Sigmoid colon (tissue), 7 donors: ENCODE measurements around the gene MAD1L1. TPM values are rescaled to one million over a fixed set of nuclear protein-coding genes. Genes with fewer than 3 reads are reported as not detected.
A peak's percentile ranks its signal among the peaks of the same experiment; 100 is the strongest.

Experiments
- DNase-seq: peaks from one replicate; pipeline ENCODE4 v3.0.0-alpha.2; 2019
- H3K27ac ChIP-seq, 4 donors: fragments of 200-600 bp; sonication (generic); one replicate each; pipeline ENCODE4 v1.5.1; 2016 to 2019; ENCODE audit warnings: mild to moderate bottlenecking in 1 of 4
- H3K27me3 ChIP-seq, 3 donors: fragments of 200-600 bp; sonication (generic); one replicate each; pipeline ENCODE4 v1.5.1; 2019; ENCODE audit warnings: mild to moderate bottlenecking in 1 of 3
- H3K36me3 ChIP-seq, 4 donors: fragments of 200-600 bp; sonication (generic); one replicate each; pipeline ENCODE4 v1.5.1; 2016 to 2019
- H3K4me1 ChIP-seq, 4 donors: fragments of 200-600 bp; sonication (generic); one replicate each; pipeline ENCODE4 v1.5.1; 2017 to 2019
- H3K4me3 ChIP-seq, 4 donors: fragments of 200-600 bp; sonication (generic); one replicate each; pipeline ENCODE4 v1.5.1; 2017 to 2019; ENCODE audit warnings: mild to moderate bottlenecking in 2 of 4, moderate library complexity in 1 of 4
- H3K9me3 ChIP-seq, 4 donors: fragments of 200-600 bp in 3 of 4; sonication (generic) in 3 of 4; one replicate each; pipeline versions ENCODE4 v1.5.1 to v1.6.1; 2013 to 2019
- CTCF ChIP-seq, 4 experiments: fragments of 450-650 bp in 3 of 4; fragments of 200-600 bp in 1 of 4; IDR thresholded peaks; one replicate each; pipeline ENCODE4 v1.5.1; 2016 to 2019; ENCODE audit warnings: antibody characterized with exemption in 4 of 4, mild to moderate bottlenecking in 3 of 4, moderate library complexity in 2 of 4
- EP300 ChIP-seq, 4 donors: sonication (generic); formaldehyde crosslinking; IDR thresholded peaks; one replicate each; pipeline ENCODE4 v1.6.1; 2017; ENCODE audit warnings: antibody characterized with exemption in 4 of 4
- POLR2A ChIP-seq, 2 donors: fragments of 450-650 bp; IDR thresholded peaks; one replicate each; pipeline ENCODE4 v1.6.1; 2016; ENCODE audit warnings: antibody characterized with exemption in 2 of 2, mild to moderate bottlenecking in 2 of 2, moderate library complexity in 2 of 2
- POLR2AphosphoS5 ChIP-seq, 4 donors: sonication (generic); formaldehyde crosslinking; IDR thresholded peaks; one replicate each; pipeline ENCODE4 v1.6.1; 2017; ENCODE audit warnings: antibody characterized with exemption in 4 of 4
- WGBS, 2 donors: extraction: QIAGEN DNeasy Blood & Tissue Kit; methylation state at CpG; one replicate each; pipeline ENCODE4 v1.1.7; 2013; 5-methylcytosine and 5-hydroxymethylcytosine counted together
- intact Hi-C: fragments of 100-400 bp; cut with DNase I; formaldehyde crosslinking; loops from one replicate; pipeline ENCODE4 v1.15.1; 2023
- polyA plus RNA-seq, 3 donors: library from polyadenylated mRNA; stranded (reverse); fragments of 200-250 nt; gene quantifications; one replicate each; pipeline ENCODE4 v1.2.3, GENCODE V29; 2013
- total RNA-seq, 4 donors: library from RNA; depleted of rRNA; stranded (reverse); fragments of >200 nt; gene quantifications; one replicate each; pipeline ENCODE4 v1.1.0, GENCODE V29; 2016
- donor health status: healthy with polysubstance abuse.
- donor health status: Bipolar disorder and iron deficiency.
- donor health status: healthy.

The MAD1L1 gene
- total and polyA plus RNA-seq, 7 donors, result 10.2 to 38.4 (median 20.6) TPM

DNA sequence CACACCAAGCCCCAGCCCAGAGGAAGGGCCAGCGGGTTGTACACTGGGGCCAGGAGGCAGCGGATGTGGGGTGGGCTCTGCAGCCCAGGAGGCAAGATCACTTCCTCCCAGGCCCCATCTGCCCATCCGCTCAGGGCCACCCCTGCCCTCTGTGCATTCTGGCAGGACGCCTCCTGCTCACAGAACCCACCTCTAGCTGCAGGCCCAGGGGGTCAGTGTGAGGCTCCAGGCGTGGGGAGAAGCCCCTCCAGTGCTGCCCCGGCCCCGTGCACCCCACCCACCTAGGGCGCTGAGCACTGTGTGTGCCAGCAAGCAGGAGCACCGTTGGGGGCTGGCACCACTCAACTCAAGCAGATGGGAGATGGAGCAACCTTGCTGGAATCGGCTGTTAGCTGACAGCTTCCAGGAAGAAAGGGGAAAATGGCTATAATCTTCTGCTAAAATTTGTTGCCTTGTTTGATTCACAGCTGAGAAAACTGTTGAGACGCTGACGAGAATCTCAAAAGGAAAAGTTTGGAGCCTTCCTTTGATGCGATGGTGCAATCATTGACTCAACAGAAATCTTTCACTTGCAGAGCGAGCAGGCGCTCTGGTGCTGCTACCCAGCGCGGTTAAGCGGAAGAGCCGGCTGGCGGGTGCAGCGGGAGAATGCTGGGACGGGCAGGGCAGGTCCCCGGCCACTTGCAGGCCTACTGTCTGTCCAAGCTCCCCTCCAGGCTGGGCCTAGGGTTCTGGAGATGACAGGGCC lies 286.5 kb downstream of the MAD1L1 start:
- no peaks in the 10 kb centered on the region for H3K36me3 ChIP-seq
- H3K4me1 ChIP-seq, result peaks cover 0 to 6% (median 0%) of the 10 kb centered on the region in 4 donors
- H3K27ac ChIP-seq, result no peak overlapping the region
- no peaks in the 10 kb centered on the region for H3K27me3 ChIP-seq
- TF ChIP-seq POLR2A (IDR thresholded peaks at IDR 0.05), result no peak
- no peak for TF ChIP-seq POLR2AphosphoS5 (IDR thresholded peaks at IDR 0.05)
- no peak for TF ChIP-seq EP300 (IDR thresholded peaks at IDR 0.05)
- no peak for TF ChIP-seq CTCF (IDR thresholded peaks at IDR 0.05)
- no peak overlapping the region for H3K4me3 ChIP-seq
- 94 to 96% methylated on average over 23 of the region's 23 CpGs for WGBS, 2 donors
- DNase-seq, result peak; percentile 53
- no peaks in the 10 kb centered on the region for H3K9me3 ChIP-seq
- intact Hi-C loops, result no loop called here

GRCh38 chr7:1945558-1945957 lies 287.2 kb downstream of the MAD1L1 start:
- intact Hi-C loops, result no loop called here

DNA sequence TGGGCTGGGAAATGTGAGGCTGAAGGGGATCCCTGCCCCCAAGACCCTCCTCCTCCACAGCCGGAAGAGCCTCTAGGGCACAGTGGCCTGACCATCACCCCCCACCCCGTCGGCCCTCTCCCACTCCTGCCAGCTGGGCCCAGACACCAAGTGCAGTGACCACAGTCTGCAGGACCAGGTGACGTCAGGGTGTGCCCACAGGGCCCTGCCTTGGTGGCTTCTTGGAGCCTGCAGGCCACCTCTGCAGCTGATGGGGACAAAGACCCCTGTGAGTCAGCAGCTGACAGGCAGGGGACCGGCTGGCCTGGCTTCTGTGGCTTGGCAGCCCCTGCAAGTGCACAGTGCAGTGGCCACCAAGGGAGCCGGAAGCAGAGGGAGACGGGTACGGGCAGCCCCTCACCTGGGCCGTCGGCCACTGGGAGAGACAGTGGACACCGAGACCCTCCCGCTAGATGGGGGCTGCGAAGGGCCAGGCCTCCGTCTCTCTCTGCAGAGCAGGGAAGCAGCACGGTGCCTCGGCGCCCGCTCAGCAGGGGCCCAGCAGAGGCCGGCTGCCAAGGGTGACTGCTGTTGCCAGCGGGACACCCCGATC lies 288.0 kb downstream of the MAD1L1 start:
- Histone ChIP-seq H3K4me1 (no peaks in the 10 kb centered on the region), H3K27me3 (no peaks in the 10 kb centered on the region), H3K27ac (no peak overlapping the region), H3K4me3 (no peak overlapping the region), H3K9me3 (no peaks in the 10 kb centered on the region), H3K36me3 (no peaks in the 10 kb centered on the region)
- DNase-seq, result peak; percentile 48
- 94 to 95% methylated on average over 21 of the region's 21 CpGs for WGBS, 2 donors
- intact Hi-C loops, result no loop called here
- TF ChIP-seq POLR2A (IDR thresholded peaks at IDR 0.05), result no peak
- no peak for TF ChIP-seq POLR2AphosphoS5 (IDR thresholded peaks at IDR 0.05)
- TF ChIP-seq CTCF (IDR thresholded peaks at IDR 0.05), result no peak
- no peak for TF ChIP-seq EP300 (IDR thresholded peaks at IDR 0.05)

More at GRCh38 chr7:1945558-1945957, 287.2 kb downstream of the MAD1L1 start:
- Histone ChIP-seq H3K9me3 (no peaks in the 10 kb centered on the region), H3K27me3 (no peaks in the 10 kb centered on the region), H3K27ac (no peak overlapping the region), H3K4me3 (no peak overlapping the region), H3K36me3 (no peaks in the 10 kb centered on the region), H3K4me1 (no peaks in the 10 kb centered on the region)
- TF ChIP-seq EP300 (IDR thresholded peaks at IDR 0.05) (no peak), CTCF (IDR thresholded peaks at IDR 0.05) (no peak), POLR2AphosphoS5 (IDR thresholded peaks at IDR 0.05) (no peak), POLR2A (IDR thresholded peaks at IDR 0.05) (no peak)
- 82 to 83% methylated on average over 14 of the region's 14 CpGs for WGBS, 2 donors
- peak; percentile 11 for DNase-seq

DNA sequence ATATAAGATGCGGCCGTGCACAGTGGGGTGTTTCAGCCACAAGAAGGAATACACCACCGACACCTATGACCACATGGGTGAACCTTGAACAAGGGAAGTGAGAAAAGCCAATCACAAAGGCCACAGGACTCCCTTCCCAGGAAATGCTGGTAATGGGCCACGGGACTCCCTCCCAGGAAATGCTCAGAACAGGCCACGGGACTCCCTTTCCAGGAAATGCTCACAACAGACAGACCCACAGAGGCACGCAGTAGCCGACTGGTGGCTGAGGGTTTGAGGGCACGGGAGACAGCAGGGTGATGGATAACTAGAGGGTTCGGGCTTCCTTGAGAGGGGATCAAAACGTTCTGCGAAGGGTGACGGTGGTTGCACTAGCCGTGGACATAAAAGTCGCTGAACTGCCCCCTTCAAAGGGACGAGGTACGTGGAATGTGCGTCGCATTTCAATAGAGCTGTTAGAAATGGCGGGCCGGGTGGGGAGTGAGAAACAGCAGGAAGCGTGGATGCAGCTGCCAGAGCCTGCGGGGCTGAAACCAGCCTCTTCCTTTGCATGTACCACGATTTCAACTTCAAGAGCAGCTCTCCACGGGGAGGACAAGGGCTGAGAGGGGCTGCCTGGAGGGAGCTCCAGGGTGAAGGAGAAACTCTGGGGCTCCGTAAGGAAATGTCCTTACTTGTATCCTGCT lies 288.7 kb downstream of the MAD1L1 start:
- no peak for DNase-seq
- no peaks in the 10 kb centered on the region for H3K9me3 ChIP-seq
- H3K27me3 ChIP-seq, result no peaks in the 10 kb centered on the region
- H3K27ac ChIP-seq, result no peak overlapping the region
- WGBS, 2 donors, result 73 to 80% methylated on average over 25 of the region's 25 CpGs
- no peak overlapping the region for H3K4me3 ChIP-seq
- intact Hi-C loops, result no loop called here
- no peaks in the 10 kb centered on the region for H3K36me3 ChIP-seq
- TF ChIP-seq POLR2A (IDR thresholded peaks at IDR 0.05), result no peak
- no peak for TF ChIP-seq EP300 (IDR thresholded peaks at IDR 0.05)
- TF ChIP-seq CTCF (IDR thresholded peaks at IDR 0.05), result no peak
- TF ChIP-seq POLR2AphosphoS5 (IDR thresholded peaks at IDR 0.05), result no peak
- H3K4me1 ChIP-seq, result no peaks in the 10 kb centered on the region
